Right ventricle myocardium inferior (tissue), 1 donor: ENCODE results near the gene CHAT. TPM values are rescaled to one million over a fixed set of nuclear protein-coding genes. Genes with fewer than 3 reads are reported as not detected.

Source experiments
- ATAC-seq: fragments of 200-7000 bp; cut with Tn5 transposase; one replicate; pipeline ENCODE4 v1.9.1; 2020; ENCODE audit warnings: mild to moderate bottlenecking, moderate library complexity
- DNase-seq: peaks from one replicate; pipeline ENCODE4 v3.0.0; 2021; ENCODE audit errors: missing footprints
- intact Hi-C: fragments of 100-400 bp; cut with DNase I; formaldehyde crosslinking; loops from one replicate; pipeline ENCODE4 v1.11.0; 2022
- long read RNA-seq: library from polyadenylated mRNA; unstranded; transcript quantifications from one replicate; pipeline ENCODE4 v2.0.0, GENCODE V29; 2021
- total RNA-seq: library from RNA; stranded (reverse); fragmentation: NEBNext Ultra II Directional; extraction: Animal tissue kit (Norgen Biotek cat#: 25700); gene quantifications from one replicate; pipeline ENCODE4 v1.2.1, GENCODE V29; 2021
- donor health status: DM: no; HTN: yes; CAD: no; lungs with severe emphysema.

The CHAT gene
- not detected for total RNA-seq
- long read RNA-seq = 0 reads

DNA sequence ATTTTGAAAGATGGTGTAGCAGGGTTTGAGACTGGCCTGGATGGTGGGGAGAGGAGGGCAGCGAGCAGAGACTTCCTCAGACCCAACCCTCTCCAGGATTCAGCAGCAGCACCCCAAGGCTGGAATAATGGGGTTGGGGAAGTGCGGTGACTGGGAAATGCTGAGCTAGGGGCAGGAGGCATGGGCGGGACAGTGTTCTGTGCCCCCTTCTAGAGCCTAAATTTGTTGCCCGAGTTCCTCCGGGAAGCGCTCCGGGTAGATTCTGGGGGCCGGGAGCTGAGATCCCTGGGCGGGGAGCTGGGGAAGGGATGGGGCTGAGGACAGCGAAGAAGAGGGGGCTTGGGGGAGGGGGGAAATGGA, at the start of gene CHAT:
CHAT (plus strand) TSS at position 156 of the 360 bp plus-strand sequence; CDS start at position 309, 153 bp downstream.
- no peak for ATAC-seq
- DNase-seq = no peak
- intact Hi-C loops = no loop called here

- DNase-seq (no peak), ATAC-seq (peak; percentile 69)
- intact Hi-C loops = no loop called here
These were observed 49.3 kb upstream of the CHAT start for GRCh38 chr10:49564461-49565009.

- ATAC-seq = no peak
- intact Hi-C loops = no loop called here
- DNase-seq = no peak
These were observed 46.0 kb upstream of the CHAT start for GRCh38 chr10:49567810-49568209.

DNA sequence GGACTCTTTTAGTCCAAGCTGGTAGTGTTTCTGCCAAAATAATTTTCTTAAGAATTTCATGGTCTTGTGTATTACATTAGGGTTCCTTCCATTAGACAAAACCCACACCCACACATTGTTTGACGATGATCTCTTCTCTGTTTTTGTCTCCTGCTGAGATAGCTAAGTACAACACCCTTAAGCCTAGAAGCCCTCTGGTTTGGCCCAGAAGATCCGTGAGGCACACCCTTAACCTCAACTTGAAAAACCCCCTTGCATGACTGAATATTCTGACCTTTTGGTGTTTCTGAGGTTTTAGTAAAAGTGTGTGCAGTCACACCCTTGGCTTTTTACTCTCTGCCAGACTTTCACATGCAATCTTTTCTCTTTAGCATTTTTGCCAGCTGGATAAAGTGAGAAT, 45.6 kb upstream of the CHAT start:
- intact Hi-C loops = no loop called here
- ATAC-seq = no peak

GRCh38 chr10:49569031-49569631, 44.7 kb upstream of the CHAT start:
- intact Hi-C loops = no loop called here
- DNase-seq (no peak), ATAC-seq (no peak)

More for the DNA sequence above, 45.6 kb upstream of the CHAT start:
- no peak for DNase-seq

GRCh38 chr10:49571388-49571787, 42.4 kb upstream of the CHAT start:
- DNase-seq = no peak
- intact Hi-C loops = no loop called here
- no peak for ATAC-seq

DNA sequence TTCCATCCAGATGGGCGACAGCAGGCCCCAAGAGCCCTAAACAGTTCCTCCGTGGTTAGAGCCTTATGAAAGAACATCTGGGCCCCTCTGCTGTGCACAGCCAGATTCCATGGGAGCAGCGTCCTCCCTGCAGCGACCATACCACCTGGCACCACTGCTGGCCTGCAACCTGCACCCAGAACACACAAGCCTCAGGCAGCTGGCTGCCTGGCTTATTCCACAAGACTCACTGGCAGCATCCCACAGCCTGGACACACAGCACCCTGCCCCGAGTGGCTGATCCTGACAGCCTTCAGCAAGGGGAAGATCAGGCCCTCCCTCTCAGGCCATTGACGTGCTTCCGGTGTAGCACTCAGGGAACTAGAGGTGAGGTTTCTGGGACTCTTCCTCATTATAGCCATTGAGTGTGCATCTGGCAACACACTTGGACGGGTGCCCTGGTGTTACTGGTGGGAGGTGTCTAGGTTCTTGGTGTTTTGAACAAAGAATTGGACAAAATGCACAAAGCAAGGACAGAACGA, 41.2 kb upstream of the CHAT start:
- DNase-seq (no peak), ATAC-seq (no peak)
- intact Hi-C loops = no loop called here

DNA sequence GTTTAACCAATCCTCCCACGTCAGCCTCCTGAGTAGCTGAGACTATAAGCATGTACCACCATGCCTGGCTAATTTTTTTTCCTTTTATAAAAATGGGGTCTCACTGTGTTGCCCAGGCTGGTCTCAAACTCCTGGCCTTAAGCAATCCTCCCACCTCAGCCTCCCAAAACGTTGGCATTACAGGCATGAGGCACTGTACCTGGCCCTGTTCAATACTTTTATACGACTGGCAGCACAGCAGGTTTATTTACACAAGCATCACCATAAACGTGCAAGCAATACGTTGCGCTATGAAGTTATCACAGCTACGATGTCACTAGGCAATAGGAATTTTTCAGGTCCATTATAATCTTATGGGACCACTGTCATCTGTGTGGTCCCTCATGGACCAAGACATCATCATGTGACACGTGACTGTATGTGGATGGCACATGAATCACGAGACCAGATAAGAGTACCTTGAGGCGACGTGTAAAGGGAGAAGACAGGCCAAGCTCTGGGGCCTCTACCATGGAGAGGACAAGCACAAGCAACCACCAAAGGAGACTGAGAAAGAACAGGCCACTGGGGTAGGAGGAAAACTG, 38.3 kb upstream of the CHAT start:
- no peak for DNase-seq
- no peak for ATAC-seq
- intact Hi-C loops = no loop called here

- DNase-seq = no peak
- intact Hi-C loops = no loop called here
- no peak for ATAC-seq
These were observed 36.5 kb upstream of the CHAT start for GRCh38 chr10:49577182-49577925.

- DNase-seq = no peak
- no peak for ATAC-seq
- intact Hi-C loops = no loop called here
These were observed 35.4 kb upstream of the CHAT start for GRCh38 chr10:49578392-49578791.

- intact Hi-C loops = no loop called here
- ATAC-seq (no peak), DNase-seq (no peak)
These were observed 34.2 kb upstream of the CHAT start for GRCh38 chr10:49579621-49580020.

DNA sequence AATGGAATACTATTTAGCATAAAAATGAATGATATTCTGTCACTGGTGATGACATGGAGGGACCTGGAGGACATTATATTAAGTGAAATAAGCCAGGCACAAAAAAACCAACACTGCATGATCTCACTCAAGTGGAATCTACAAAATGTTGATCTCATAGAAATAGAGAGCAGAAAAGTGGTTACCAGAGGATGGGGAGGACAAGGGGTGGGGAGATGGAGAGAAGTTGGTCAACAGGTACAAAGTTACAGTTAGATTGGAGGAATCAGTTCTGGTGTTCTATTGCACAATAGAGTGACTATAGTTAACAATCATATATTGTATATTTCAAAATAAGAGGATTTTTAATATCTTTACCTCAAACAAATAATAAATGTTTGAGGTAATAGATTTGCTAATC, 28.4 kb upstream of the CHAT start:
- intact Hi-C loops = no loop called here

DNA sequence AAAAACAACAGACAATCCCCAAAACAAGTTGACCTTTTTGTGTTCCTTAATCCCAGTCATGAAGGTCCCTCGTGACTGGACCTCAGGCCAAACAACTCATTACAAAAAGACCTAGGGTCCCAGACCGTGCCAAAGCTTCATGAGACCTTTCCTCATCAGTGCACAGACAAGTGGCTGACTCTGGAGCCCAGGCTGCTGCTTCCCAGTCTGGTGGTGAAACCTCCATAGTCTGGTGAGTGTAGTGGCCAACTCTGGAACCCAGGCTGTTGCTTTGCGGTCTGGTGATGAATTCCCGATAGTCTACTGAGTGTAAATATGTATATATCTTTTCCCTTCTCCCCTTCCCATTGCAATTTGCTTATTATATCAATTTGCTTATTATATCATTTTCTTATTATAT, 25.9 kb upstream of the CHAT start:
- ATAC-seq (no peak), DNase-seq (no peak)
- intact Hi-C loops = no loop called here

More for the DNA sequence above, 28.4 kb upstream of the CHAT start:
- ATAC-seq = no peak
- no peak for DNase-seq

- ATAC-seq = peak; percentile 75
- intact Hi-C loops = no loop called here
- DNase-seq = no peak
These were observed 20.9 kb upstream of the CHAT start for GRCh38 chr10:49592726-49593563.

DNA sequence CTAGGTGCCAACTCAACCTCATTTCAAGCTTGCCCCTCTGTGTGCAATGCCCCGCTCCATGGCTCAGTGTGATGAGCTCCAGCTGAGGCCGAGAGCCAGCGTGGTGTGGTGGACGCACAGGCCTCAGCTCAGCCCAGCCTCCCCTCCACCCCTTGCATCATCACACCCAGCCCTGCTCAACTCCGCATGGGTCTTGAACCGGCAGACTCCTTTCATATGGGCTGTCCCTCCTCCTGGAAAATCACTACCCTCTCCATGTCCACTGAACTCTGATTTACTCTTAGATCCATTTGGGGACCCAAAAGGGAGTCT, 20.3 kb upstream of the CHAT start:
- intact Hi-C loops = no loop called here
- DNase-seq (no peak), ATAC-seq (peak; percentile 18)

- DNase-seq (no peak), ATAC-seq (no peak)
- intact Hi-C loops = no loop called here
These were observed 19.8 kb upstream of the CHAT start for GRCh38 chr10:49593998-49594397.

- DNase-seq (no peak), ATAC-seq (no peak)
- intact Hi-C loops = no loop called here
These were observed 19.2 kb upstream of the CHAT start for GRCh38 chr10:49594594-49594993.

DNA sequence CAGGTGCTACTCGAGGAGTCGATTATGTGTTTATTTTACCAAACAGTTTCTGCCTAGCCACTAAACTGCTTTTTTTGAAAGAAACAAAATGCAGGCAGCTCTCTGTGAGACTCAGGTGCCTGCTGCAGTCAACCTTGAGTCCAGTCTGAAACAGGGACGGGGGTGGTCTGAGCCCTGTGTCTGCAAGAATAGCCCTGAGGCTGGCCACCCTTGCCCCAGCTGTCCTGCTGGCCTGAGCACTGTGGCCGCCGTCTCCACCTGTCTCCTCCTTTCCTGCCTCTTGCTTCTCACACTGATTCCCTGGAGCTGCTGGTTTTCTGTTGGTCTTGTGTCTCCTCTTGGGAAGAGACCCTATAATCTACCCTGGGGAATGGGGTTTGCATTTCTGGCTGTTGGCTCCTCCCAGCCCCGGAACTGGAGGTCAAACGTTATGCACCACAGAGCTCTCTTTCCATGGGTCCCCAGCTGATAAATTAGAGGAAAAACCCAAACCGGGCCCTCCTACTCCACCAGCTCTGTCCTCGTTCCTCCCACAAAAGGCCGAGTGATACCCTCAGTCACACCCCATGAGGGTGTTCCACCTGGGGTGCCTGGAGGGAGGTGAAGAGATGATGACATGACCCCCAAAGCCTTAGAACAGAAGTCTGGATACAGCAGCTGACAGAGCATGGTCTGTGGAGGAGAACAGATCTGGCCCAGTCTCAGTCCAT, 18.7 kb upstream of the CHAT start:
- ATAC-seq = no peak
- intact Hi-C loops = no loop called here
- no peak for DNase-seq
